Lower lobe of right lung (tissue), 2 donors: ENCODE results near the gene HCRTR2. TPM values are rescaled to one million over a fixed set of nuclear protein-coding genes. Genes with fewer than 3 reads are reported as not detected.
A peak's percentile ranks its signal among the peaks of the same experiment; 100 is the strongest.
"Not testable (repeated sequence)": the region's sequence is repeated elsewhere in the genome, so short reads cannot be mapped to it uniquely, and the experiment has no call there.

Source experiments
- ATAC-seq, 2 donors: fragments of 200-7000 bp; cut with Tn5 transposase; one replicate each; pipeline ENCODE4 v1.9.1; 2020 to 2022; ENCODE audit warnings: mild to moderate bottlenecking in 2 of 2, moderate library complexity in 2 of 2
- DNase-seq: peaks from one replicate; pipeline ENCODE4 v3.0.0-alpha.2; 2020
- H3K27ac ChIP-seq: fragments of 200-600 bp; one replicate; pipeline ENCODE4 v1.8.0; 2022
- H3K27me3 ChIP-seq: fragments of 200-600 bp; one replicate; pipeline ENCODE4 v1.8.0; 2022; ENCODE audit warnings: low read depth
- H3K36me3 ChIP-seq: fragments of 200-600 bp; one replicate; pipeline ENCODE4 v1.8.0; 2022; ENCODE audit warnings: mild to moderate bottlenecking
- H3K4me1 ChIP-seq: fragments of 200-600 bp; one replicate; pipeline ENCODE4 v1.8.0; 2022
- H3K4me3 ChIP-seq: fragments of 200-600 bp; one replicate; pipeline ENCODE4 v1.8.0; 2022; ENCODE audit warnings: mild to moderate bottlenecking
- H3K9me3 ChIP-seq: fragments of 200-600 bp; one replicate; pipeline ENCODE4 v1.8.0; 2022
- intact Hi-C: fragments of 100-400 bp; cut with DNase I; formaldehyde crosslinking; loops from one replicate; pipeline ENCODE4 v1.11.0; 2022
- total RNA-seq: library from RNA; stranded (reverse); fragmentation: NEBNext Ultra II Directional; extraction: Animal tissue kit (Norgen Biotek cat#: 25700); gene quantifications from one replicate; pipeline ENCODE4 v1.2.1, GENCODE V29; 2021
- TF ChIP-seq, protein P1 (sequence below): fragments of 200-600 bp; IDR thresholded peaks from one replicate; pipeline ENCODE4 v1.8.0; 2022; ENCODE audit warnings: antibody characterized with exemption, mild to moderate bottlenecking
- donor health status: DM: no; HTN: yes; CAD: no; lungs with severe emphysema.

HCRTR2 gene
- total RNA-seq, 1 donor from 2014 or later, result not detected

DNA sequence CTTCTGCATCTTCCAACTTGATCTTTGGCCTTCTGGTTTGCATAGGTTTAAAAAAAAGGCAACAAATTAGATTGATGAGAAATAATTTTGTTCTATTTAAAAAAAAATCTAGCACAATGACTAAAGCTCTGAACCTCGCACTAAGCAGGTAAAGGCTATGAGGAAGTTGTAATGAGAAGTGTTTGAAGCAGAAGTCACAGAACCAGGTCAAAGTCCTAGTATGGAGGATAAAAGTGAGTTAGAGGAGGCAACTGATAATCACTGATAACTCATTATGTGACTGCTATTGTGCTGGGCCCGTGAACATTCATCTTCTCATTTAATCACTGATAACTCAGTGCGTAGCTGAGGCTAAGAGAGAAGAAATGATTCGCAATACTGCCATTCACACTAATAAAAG is 106.9 kb downstream of the HCRTR2 start:
- Histone ChIP-seq H3K4me3 (no peak overlapping the region), H3K9me3 (no peaks in the 10 kb centered on the region), H3K27me3 (no peaks in the 10 kb centered on the region), H3K27ac (no peak overlapping the region), H3K36me3 (no peaks in the 10 kb centered on the region), H3K4me1 (no peaks in the 10 kb centered on the region)
- ATAC-seq (no peak), DNase-seq (no peak)
- intact Hi-C loops, result no loop called here
- TF ChIP-seq, protein P1, sequence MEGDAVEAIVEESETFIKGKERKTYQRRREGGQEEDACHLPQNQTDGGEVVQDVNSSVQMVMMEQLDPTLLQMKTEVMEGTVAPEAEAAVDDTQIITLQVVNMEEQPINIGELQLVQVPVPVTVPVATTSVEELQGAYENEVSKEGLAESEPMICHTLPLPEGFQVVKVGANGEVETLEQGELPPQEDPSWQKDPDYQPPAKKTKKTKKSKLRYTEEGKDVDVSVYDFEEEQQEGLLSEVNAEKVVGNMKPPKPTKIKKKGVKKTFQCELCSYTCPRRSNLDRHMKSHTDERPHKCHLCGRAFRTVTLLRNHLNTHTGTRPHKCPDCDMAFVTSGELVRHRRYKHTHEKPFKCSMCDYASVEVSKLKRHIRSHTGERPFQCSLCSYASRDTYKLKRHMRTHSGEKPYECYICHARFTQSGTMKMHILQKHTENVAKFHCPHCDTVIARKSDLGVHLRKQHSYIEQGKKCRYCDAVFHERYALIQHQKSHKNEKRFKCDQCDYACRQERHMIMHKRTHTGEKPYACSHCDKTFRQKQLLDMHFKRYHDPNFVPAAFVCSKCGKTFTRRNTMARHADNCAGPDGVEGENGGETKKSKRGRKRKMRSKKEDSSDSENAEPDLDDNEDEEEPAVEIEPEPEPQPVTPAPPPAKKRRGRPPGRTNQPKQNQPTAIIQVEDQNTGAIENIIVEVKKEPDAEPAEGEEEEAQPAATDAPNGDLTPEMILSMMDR, result no peak

DNA sequence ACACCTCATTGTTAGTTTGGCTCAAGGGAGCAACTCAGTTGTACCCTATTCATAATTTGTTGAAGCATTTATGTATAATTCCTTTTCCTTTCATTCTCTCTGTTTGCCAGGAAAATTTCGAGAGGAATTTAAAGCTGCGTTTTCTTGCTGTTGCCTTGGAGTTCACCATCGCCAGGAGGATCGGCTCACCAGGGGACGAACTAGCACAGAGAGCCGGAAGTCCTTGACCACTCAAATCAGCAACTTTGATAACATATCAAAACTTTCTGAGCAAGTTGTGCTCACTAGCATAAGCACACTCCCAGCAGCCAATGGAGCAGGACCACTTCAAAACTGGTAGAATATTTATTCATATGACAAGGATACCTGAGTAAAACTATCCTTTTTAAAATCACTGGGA is 107.8 kb downstream of the HCRTR2 start:
- Histone ChIP-seq H3K36me3 (no peaks in the 10 kb centered on the region), H3K9me3 (no peaks in the 10 kb centered on the region), H3K27ac (no peak overlapping the region), H3K27me3 (no peaks in the 10 kb centered on the region), H3K4me3 (no peak overlapping the region), H3K4me1 (no peaks in the 10 kb centered on the region)
- intact Hi-C loops, result no loop called here
- TF ChIP-seq, protein P1, result no peak
- no peak for DNase-seq
- ATAC-seq, result peak; percentile 48 to 77

DNA sequence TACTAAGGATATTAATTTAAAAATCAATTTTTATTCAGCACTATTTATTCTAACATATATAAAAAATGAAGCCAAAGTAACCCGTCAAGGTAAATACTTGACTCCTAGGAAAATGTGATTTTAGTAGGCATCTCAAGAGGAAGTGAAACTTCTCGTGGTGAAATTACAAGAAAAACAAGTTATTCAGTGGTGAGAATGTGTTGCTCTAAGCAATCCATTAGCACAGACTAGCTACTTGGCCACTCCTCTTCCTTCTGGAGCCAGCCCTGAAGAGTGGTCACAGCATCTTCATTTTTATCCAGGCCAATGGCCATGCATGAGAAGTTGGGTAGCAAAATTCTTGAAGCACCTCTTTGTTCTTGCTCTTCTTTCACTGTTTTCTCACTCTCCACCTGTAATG is 112.5 kb downstream of the HCRTR2 start:
- TF ChIP-seq, protein P1, result no peak
- DNase-seq (no peak), ATAC-seq (no peak)
- intact Hi-C loops, result no loop called here
- Histone ChIP-seq H3K9me3 (no peaks in the 10 kb centered on the region), H3K27me3 (no peaks in the 10 kb centered on the region), H3K4me1 (no peaks in the 10 kb centered on the region), H3K36me3 (no peaks in the 10 kb centered on the region), H3K4me3 (no peak overlapping the region), H3K27ac (no peak overlapping the region)

DNA sequence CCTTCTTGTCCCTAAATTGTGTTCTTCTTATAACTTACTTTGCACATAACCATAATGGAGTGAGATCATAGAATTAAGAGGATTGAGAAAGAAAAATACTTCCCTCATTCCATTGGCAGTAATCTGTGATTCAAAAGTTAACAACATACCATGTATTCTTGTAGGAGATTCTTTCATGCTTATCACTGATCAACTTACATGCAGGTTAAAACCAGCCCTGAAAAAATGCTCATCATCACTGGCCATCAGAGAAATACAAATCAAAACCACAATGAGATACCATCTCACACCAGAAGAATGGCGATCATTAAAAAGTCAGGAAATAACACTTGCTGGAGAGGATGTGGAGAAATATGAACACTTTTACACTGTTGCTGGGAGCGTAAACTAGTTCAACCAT is 116.4 kb downstream of the HCRTR2 start:
- H3K9me3 ChIP-seq, result no peaks in the 10 kb centered on the region
- H3K4me1 ChIP-seq, result no peaks in the 10 kb centered on the region
- no peak overlapping the region for H3K4me3 ChIP-seq
- TF ChIP-seq, protein P1, result no peak
- DNase-seq (no peak), ATAC-seq (no peak)
- H3K36me3 ChIP-seq, result no peaks in the 10 kb centered on the region
- H3K27me3 ChIP-seq, result no peaks in the 10 kb centered on the region
- no peak overlapping the region for H3K27ac ChIP-seq
- intact Hi-C loops, result no loop called here

DNA sequence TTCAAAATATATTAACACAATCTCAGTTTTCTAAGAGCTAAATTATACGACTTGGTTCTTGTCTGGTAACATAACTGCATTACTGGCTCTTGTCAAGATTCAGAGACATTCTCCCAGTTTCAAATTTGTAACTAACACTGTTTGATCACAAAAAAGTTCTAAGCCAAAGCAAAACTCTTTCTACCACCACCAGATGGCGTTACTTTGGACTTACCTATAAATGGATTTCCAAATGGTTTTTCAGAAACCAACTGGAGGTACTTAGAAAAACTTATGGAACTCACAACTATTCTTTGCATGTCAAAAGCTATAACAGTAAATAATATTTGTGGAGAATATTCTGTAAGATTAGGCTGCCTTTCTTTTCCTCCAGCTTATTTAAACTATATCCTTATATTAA is 118.8 kb downstream of the HCRTR2 start:
- no peaks in the 10 kb centered on the region for H3K9me3 ChIP-seq
- ATAC-seq, result no peak
- H3K4me1 ChIP-seq, result no peaks in the 10 kb centered on the region
- no peak overlapping the region for H3K4me3 ChIP-seq
- TF ChIP-seq, protein P1, result peak; percentile 10
- no peaks in the 10 kb centered on the region for H3K36me3 ChIP-seq
- DNase-seq, result no peak
- no peak overlapping the region for H3K27ac ChIP-seq
- intact Hi-C loops, result no loop called here
- no peaks in the 10 kb centered on the region for H3K27me3 ChIP-seq

DNA sequence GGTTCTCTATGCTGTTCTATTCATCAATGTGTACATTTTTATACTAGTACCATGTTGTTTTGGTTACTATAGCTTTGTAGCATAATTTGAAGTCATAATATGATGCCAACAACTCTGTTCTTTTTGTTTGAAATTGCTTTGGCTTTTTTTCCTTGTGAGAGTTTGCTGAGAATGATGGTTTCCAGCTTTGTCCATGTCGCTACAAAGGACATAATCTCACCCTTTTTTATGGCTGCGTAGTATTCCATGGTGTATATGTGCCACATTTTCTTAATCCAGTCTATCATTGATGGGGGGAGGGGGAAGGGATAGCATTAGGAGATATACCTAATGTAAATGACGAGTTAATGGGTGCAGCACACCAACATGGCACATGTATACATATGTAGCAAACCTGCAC is 122.9 kb downstream of the HCRTR2 start:
- DNase-seq, H3K4me3 ChIP-seq, H3K9me3 ChIP-seq, H3K4me1 ChIP-seq, H3K27me3 ChIP-seq, H3K36me3 ChIP-seq, intact Hi-C loops, ATAC-seq, H3K27ac ChIP-seq: not testable (repeated sequence)
